Muscle layer of duodenum (tissue), 2 donors: ENCODE measurements around the gene FARS2.

Experiments
- H3K27ac ChIP-seq: one replicate; pipeline ENCODE4 v1.7.0; 2013; ENCODE audit warnings: mild to moderate bottlenecking, low read length
- H3K27me3 ChIP-seq: one replicate; pipeline ENCODE4 v1.7.0; 2013; ENCODE audit warnings: low read depth, mild to moderate bottlenecking, control low read depth, low read length
- H3K36me3 ChIP-seq, 2 donors: one replicate each; pipeline ENCODE4 v1.7.0; 2013; ENCODE audit warnings: low read length in 2 of 2, control low read depth in 1 of 2, mild to moderate bottlenecking in 1 of 2; ENCODE audit not compliant: insufficient read depth in 2 of 2, control insufficient read depth in 1 of 2
- H3K4me1 ChIP-seq, 2 donors: one replicate each; pipeline ENCODE4 v1.7.0; 2013; ENCODE audit warnings: low read length in 2 of 2, mild to moderate bottlenecking in 2 of 2, control low read depth in 1 of 2, moderate library complexity in 1 of 2; ENCODE audit not compliant: insufficient read depth in 2 of 2, control insufficient read depth in 1 of 2
- H3K4me3 ChIP-seq, 2 donors: one replicate each; pipeline ENCODE4 v1.7.0; 2013; ENCODE audit warnings: low read length in 2 of 2, low read depth in 1 of 2, mild to moderate bottlenecking in 1 of 2
- H3K9me3 ChIP-seq, 2 donors: one replicate each; pipeline ENCODE4 v1.7.0; 2013; ENCODE audit warnings: low read length in 2 of 2, control low read depth in 1 of 2, mild to moderate bottlenecking in 1 of 2; ENCODE audit not compliant: control insufficient read depth in 1 of 2
- donor health status: healthy.

Gene FARS2

GRCh38 chr6:5290097-5290496 lies 28.8 kb downstream of the FARS2 start:
- Histone ChIP-seq H3K27ac (no peak overlapping the region), H3K4me3 (no peak overlapping the region), H3K27me3 (no peaks in the 10 kb centered on the region), H3K4me1 (peaks cover 0 to 22% of the 10 kb centered on the region in 2 donors), H3K36me3 (no peaks in the 10 kb centered on the region), H3K9me3 (no peaks in the 10 kb centered on the region)

- H3K4me3 ChIP-seq: no peak overlapping the region
- H3K9me3 ChIP-seq: no peaks in the 10 kb centered on the region
- H3K36me3 ChIP-seq: no peaks in the 10 kb centered on the region
- peaks cover 0 to 23% of the 10 kb centered on the region in 2 donors for H3K4me1 ChIP-seq
- H3K27ac ChIP-seq: no peak overlapping the region
- H3K27me3 ChIP-seq: no peaks in the 10 kb centered on the region
Observed at GRCh38 chr6:5290500-5290899, 29.2 kb downstream of the FARS2 start.

- H3K36me3 ChIP-seq: no peaks in the 10 kb centered on the region
- H3K9me3 ChIP-seq: no peaks in the 10 kb centered on the region
- H3K27me3 ChIP-seq: no peaks in the 10 kb centered on the region
- H3K4me1 ChIP-seq: peaks cover 0 to 23% of the 10 kb centered on the region in 2 donors
- no peak overlapping the region for H3K4me3 ChIP-seq
- no peak overlapping the region for H3K27ac ChIP-seq
Observed at GRCh38 chr6:5292154-5292553, 30.8 kb downstream of the FARS2 start.

- H3K27me3 ChIP-seq: no peaks in the 10 kb centered on the region
- no peak overlapping the region for H3K4me3 ChIP-seq
- peaks cover 0 to 11% of the 10 kb centered on the region in 2 donors for H3K4me1 ChIP-seq
- no peaks in the 10 kb centered on the region for H3K36me3 ChIP-seq
- no peak overlapping the region for H3K27ac ChIP-seq
- H3K9me3 ChIP-seq: no peaks in the 10 kb centered on the region
Observed at GRCh38 chr6:5293692-5294091, 32.4 kb downstream of the FARS2 start.

DNA sequence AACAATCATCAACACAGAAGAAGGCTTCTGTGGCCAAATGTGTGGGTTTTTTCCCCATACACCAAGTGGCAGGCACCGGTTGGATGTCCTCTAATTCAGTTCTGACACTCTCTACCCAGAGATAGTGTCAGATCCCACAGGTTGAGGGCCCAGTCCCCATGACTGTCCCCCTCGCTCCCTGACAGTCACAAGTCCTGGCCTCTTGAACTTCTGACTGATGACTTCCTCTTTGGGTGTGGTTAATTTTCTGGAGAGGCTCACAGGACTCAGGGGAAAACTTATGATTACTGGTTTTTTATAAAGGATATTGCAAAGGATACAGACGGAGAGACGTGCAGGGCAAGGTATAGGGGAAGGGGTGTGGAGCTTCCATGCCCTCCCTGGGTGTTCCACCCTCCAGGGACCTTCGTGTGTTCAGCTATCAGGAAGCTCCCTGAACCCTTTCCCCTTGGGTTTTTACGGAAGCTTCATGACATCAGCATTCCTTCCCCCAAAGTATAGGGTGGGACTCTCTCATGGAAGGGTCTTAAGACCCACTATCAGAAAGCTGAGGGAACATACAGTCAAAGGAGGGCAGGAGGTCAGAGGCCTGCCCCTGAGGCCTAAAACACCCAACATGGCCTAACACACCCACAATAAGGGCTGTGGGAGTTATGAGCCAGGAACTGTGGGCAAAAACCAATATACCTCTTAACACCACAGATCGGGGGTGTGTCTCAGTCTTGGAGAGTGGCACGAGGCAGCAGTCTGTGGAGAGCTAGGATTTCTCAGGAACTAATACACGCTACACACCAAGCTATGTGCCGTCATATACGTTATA lies 33.3 kb downstream of the FARS2 start:
- Histone ChIP-seq H3K4me3 (no peak overlapping the region), H3K27ac (no peak overlapping the region), H3K36me3 (no peaks in the 10 kb centered on the region), H3K9me3 (no peaks in the 10 kb centered on the region), H3K27me3 (no peaks in the 10 kb centered on the region), H3K4me1 (peaks cover 0 to 11% of the 10 kb centered on the region in 2 donors)

DNA sequence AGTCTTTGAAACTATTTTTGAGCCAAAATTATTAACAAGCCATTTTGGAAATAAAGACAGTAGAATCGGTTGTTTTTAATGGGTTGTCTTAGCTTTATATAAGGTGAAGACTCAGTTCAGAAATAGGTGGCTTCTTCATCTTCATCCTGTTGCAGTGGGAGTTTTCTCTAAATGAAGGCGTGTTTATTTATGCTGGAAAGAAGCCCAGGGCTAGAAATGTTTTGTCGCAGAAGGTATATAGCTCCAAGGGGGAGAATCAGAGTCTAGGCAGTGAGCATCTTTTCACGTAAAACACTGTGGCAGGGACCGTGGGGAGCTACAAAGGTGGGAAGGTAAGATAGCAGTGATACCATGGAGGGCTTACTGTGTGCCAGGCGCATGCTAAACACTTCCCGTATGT lies 34.3 kb downstream of the FARS2 start:
- Histone ChIP-seq H3K27me3 (no peaks in the 10 kb centered on the region), H3K9me3 (no peaks in the 10 kb centered on the region), H3K4me3 (no peak overlapping the region), H3K4me1 (peaks cover 0 to 11% of the 10 kb centered on the region in 2 donors), H3K36me3 (no peaks in the 10 kb centered on the region), H3K27ac (no peak overlapping the region)

DNA sequence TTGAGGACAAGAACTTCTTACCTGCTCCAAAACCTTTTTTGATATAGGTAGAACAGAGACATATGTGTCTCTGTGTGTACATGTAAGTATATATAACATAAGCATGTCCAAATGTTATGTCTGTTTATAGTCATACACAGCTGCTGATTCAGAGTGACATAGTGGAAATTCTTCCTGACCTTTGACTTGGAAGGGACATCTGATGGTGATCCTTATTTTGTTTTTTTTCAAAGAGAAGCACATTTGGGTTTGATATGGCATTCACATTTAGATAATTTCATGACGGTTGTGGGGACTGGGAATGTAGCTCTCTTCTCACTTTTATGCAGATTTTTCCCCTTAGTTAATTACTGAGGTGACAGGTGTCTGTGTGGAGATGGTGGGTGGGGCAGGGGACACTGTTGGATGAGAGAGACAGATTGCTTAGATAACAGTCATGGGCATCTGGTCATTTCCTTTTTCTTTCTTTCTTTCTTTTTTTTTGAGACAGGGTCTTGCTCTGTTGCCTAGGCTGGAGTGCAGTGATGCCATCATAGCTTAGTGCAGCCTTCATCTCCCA lies 39.0 kb downstream of the FARS2 start:
- Histone ChIP-seq H3K27me3 (no peaks in the 10 kb centered on the region), H3K27ac (no peak overlapping the region), H3K4me3 (no peak overlapping the region), H3K4me1 (peaks cover 0 to 10% of the 10 kb centered on the region in 2 donors), H3K36me3 (no peaks in the 10 kb centered on the region), H3K9me3 (no peaks in the 10 kb centered on the region)

GRCh38 chr6:5302220-5302946 lies 41.1 kb downstream of the FARS2 start:
- H3K4me3 ChIP-seq: no peak overlapping the region

GRCh38 chr6:5302995-5303622 lies 41.8 kb downstream of the FARS2 start:
- no peak overlapping the region for H3K27ac ChIP-seq
- no peaks in the 10 kb centered on the region for H3K36me3 ChIP-seq
- no peak overlapping the region for H3K4me3 ChIP-seq
- H3K9me3 ChIP-seq: no peaks in the 10 kb centered on the region
- no peaks in the 10 kb centered on the region for H3K27me3 ChIP-seq
- peaks cover 0 to 6% of the 10 kb centered on the region in 2 donors for H3K4me1 ChIP-seq

More at GRCh38 chr6:5302220-5302946, 41.1 kb downstream of the FARS2 start:
- Histone ChIP-seq H3K9me3 (no peaks in the 10 kb centered on the region), H3K36me3 (no peaks in the 10 kb centered on the region), H3K27ac (no peak overlapping the region), H3K4me1 (peaks cover 0 to 6% of the 10 kb centered on the region in 2 donors), H3K27me3 (no peaks in the 10 kb centered on the region)

GRCh38 chr6:5303682-5304081 lies 42.4 kb downstream of the FARS2 start:
- H3K27ac ChIP-seq: no peak overlapping the region
- H3K4me1 ChIP-seq: peaks cover 0 to 6% of the 10 kb centered on the region in 2 donors
- H3K4me3 ChIP-seq: no peak overlapping the region
- H3K9me3 ChIP-seq: no peaks in the 10 kb centered on the region
- no peaks in the 10 kb centered on the region for H3K27me3 ChIP-seq
- no peaks in the 10 kb centered on the region for H3K36me3 ChIP-seq
